ENCODE results near the gene ENGASE. TPM values are rescaled to one million over a fixed set of nuclear protein-coding genes. Genes with fewer than 3 reads are reported as not detected.

The ENGASE gene
- total RNA-seq, 1 donor from 2014 or later, result 38.4 TPM

DNA sequence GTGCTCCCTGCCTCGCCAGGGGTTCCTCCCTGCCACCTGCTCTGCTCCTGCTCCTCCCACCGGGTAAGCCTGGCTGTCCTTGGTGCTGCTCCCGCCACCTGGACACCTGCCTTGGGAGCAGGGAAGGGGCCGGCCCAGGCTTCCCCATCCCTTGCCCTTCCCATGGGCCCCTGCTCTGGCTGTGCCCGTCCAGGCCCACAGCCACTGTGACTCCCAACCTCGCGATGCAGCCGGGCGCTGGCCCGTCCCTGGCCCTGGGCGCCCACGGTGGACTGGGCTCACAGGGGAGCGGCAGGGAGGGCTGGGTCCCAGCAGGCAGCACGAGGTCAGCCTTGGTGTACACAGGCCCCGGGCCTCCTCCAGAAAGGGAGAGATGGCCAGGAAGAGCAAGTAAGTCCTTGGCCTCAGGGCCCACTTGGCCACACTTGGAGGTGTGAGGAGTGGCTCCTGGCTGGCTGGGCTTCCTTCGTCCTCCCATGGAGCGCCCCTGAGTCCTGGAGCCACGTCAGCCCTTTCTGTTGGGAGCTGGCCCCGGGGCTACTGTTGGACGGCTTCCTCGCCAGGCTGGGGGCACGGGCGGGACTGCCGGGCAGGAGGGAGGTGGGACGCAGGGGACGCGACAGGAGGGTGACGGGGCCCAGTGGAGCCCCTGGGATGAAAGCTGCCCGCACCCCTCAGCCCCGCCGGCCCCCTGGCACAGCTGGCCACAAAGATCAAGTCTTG lies 15.3 kb downstream of the ENGASE start:
- Mint-ChIP-seq H3K9me3 (ENCODE audit: unreplicated experiment) (no peaks in the 10 kb centered on the region), H3K4me1 (ENCODE audit: unreplicated experiment) (peaks cover 1% of the 10 kb centered on the region), H3K27ac (ENCODE audit: unreplicated experiment) (no peak overlapping the region), H3K36me3 (ENCODE audit: unreplicated experiment) (peaks cover 8% of the 10 kb centered on the region), H3K27me3 (ENCODE audit: unreplicated experiment) (no peaks in the 10 kb centered on the region), H3K4me3 (ENCODE audit: unreplicated experiment) (no peak overlapping the region)
- no peak for DNase-seq (ENCODE audit: extremely low spot score, unreplicated experiment)
- TF ChIP-seq, protein P1, sequence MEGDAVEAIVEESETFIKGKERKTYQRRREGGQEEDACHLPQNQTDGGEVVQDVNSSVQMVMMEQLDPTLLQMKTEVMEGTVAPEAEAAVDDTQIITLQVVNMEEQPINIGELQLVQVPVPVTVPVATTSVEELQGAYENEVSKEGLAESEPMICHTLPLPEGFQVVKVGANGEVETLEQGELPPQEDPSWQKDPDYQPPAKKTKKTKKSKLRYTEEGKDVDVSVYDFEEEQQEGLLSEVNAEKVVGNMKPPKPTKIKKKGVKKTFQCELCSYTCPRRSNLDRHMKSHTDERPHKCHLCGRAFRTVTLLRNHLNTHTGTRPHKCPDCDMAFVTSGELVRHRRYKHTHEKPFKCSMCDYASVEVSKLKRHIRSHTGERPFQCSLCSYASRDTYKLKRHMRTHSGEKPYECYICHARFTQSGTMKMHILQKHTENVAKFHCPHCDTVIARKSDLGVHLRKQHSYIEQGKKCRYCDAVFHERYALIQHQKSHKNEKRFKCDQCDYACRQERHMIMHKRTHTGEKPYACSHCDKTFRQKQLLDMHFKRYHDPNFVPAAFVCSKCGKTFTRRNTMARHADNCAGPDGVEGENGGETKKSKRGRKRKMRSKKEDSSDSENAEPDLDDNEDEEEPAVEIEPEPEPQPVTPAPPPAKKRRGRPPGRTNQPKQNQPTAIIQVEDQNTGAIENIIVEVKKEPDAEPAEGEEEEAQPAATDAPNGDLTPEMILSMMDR (IDR thresholded peaks at IDR 0.05), result no peak

DNA sequence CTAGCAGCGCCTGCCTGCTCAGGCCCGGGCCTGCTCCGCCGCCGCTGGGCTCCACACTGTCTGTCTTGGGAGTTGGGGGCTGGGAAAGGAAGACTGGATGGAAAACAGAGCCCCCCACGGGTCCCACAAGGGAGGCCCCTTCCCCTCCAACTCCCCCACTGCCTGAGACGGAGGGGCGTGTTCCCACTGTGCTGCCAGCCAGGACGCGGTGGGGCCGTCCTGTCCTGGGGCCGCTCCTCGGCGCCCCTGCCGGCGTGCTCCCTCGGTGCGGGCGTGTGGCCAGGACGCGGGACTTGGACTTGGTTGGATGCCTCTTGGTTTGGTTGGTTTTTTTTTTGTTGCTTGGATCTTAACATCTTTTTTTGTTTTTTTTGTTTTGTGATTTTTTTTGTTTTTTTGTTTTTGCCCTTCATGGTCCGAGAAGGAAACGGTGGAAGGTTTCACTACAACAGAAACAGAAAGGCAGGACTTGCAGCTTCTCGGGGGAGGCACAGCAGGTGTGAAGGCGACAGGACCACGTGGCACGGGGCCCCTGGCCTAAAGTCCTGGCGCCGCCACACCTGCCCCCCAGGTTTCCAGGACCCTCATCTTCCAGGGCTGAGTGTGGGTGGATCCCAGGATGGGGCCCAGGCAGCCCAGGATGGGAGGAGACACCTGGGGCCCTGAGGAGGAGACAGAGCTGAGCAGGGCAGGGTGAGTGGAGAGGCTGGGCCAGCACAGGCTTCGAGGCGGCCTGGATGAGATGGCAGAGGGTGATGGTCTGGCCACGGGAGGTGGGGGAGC lies 16.0 kb downstream of the ENGASE start:
- no peak for DNase-seq (ENCODE audit: extremely low spot score, unreplicated experiment)
- H3K27me3 Mint-ChIP-seq (ENCODE audit: unreplicated experiment), result no peaks in the 10 kb centered on the region
- H3K4me1 Mint-ChIP-seq (ENCODE audit: unreplicated experiment), result peaks cover 1% of the 10 kb centered on the region
- no peak overlapping the region for H3K27ac Mint-ChIP-seq (ENCODE audit: unreplicated experiment)
- no peak overlapping the region for H3K4me3 Mint-ChIP-seq (ENCODE audit: unreplicated experiment)
- peaks cover 8% of the 10 kb centered on the region for H3K36me3 Mint-ChIP-seq (ENCODE audit: unreplicated experiment)
- no peaks in the 10 kb centered on the region for H3K9me3 Mint-ChIP-seq (ENCODE audit: unreplicated experiment)
- TF ChIP-seq, protein P1 (IDR thresholded peaks at IDR 0.05), result no peak

DNA sequence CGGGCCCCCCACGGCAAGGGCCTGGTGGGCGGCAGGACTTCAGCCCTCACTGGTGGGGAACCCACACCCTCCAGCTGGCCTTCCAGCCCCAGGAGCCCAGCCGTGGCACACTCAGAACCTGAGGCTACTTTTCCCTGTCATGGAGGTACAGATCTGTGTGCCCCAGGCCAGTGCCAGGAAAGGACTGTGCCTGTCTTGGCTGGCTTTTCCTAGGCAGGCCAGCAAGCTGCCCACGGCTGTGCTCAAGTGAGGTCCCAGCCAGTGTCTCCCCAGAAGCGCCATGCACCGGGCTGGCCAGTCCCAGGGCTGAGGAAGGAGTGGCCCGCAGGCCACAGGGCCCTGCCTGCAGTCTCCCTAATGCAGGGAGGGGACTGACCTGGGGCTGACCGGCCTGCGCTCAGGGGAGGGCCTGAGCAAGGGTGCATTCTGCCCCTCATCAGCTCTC lies 16.6 kb downstream of the ENGASE start:
- Mint-ChIP-seq H3K27ac (ENCODE audit: unreplicated experiment) (no peak overlapping the region), H3K27me3 (ENCODE audit: unreplicated experiment) (no peaks in the 10 kb centered on the region), H3K9me3 (ENCODE audit: unreplicated experiment) (no peaks in the 10 kb centered on the region), H3K4me1 (ENCODE audit: unreplicated experiment) (peaks cover 1% of the 10 kb centered on the region), H3K36me3 (ENCODE audit: unreplicated experiment) (peaks cover 5% of the 10 kb centered on the region), H3K4me3 (ENCODE audit: unreplicated experiment) (no peak overlapping the region)
- TF ChIP-seq, protein P1 (IDR thresholded peaks at IDR 0.05), result no peak
- no peak for DNase-seq (ENCODE audit: extremely low spot score, unreplicated experiment)

DNA sequence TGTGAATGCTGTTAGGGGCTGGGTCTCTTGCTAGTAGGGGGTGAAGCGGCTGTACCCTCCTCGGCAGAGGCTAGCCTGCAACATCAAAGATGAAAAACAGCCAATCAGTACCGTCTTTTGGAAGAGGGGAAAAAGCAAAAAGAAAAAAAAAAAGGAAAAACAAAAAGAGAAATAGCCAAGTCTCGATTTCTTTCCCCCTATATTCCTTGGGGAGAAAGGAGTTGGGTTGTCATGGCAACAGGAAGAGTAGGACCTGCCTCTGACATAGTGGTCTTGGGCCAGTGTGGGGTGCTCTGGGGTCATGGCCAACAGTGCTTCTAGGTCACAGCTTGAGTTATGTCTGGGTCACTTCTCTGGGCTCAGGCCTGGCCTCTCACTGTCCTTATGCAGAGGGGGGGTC lies 17.9 kb downstream of the ENGASE start:
- TF ChIP-seq, protein P1 (IDR thresholded peaks at IDR 0.05), result no peak
- Mint-ChIP-seq H3K27me3 (ENCODE audit: unreplicated experiment) (no peaks in the 10 kb centered on the region), H3K4me3 (ENCODE audit: unreplicated experiment) (no peak overlapping the region)

DNA sequence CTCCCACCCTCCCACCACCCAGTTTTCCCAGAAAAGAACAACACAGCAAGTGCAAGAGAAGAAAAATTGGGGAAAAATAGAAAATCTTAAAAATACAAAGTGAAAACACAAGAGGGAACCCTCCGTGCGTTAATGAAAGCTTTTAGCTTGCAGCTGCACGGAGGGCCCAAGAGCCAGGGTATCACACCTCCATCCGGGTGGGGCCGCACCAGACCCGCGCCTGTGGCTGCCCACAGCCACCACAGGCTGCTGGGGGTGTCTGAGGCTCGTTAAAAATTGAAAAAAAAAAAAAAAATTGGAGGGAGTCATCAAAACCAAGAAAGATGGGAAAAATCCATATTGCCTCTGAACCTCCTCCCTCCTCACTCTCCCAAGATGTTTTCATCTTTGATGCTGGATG lies 18.6 kb downstream of the ENGASE start:
- TF ChIP-seq, protein P1 (IDR thresholded peaks at IDR 0.05), result no peak
- H3K4me1 Mint-ChIP-seq (ENCODE audit: unreplicated experiment), result peaks cover 1% of the 10 kb centered on the region
- no peak for DNase-seq (ENCODE audit: extremely low spot score, unreplicated experiment)
- no peak overlapping the region for H3K27ac Mint-ChIP-seq (ENCODE audit: unreplicated experiment)
- H3K27me3 Mint-ChIP-seq (ENCODE audit: unreplicated experiment), result peaks cover 7% of the 10 kb centered on the region
- no peaks in the 10 kb centered on the region for H3K9me3 Mint-ChIP-seq (ENCODE audit: unreplicated experiment)
- H3K4me3 Mint-ChIP-seq (ENCODE audit: unreplicated experiment), result no peak overlapping the region
- peaks cover 2% of the 10 kb centered on the region for H3K36me3 Mint-ChIP-seq (ENCODE audit: unreplicated experiment)

More for the DNA sequence above, 17.9 kb downstream of the ENGASE start:
- no peak for DNase-seq (ENCODE audit: extremely low spot score, unreplicated experiment)
- H3K4me1 Mint-ChIP-seq (ENCODE audit: unreplicated experiment), result peaks cover 1% of the 10 kb centered on the region
- no peaks in the 10 kb centered on the region for H3K9me3 Mint-ChIP-seq (ENCODE audit: unreplicated experiment)
- H3K36me3 Mint-ChIP-seq (ENCODE audit: unreplicated experiment), result peaks cover 2% of the 10 kb centered on the region
- no peak overlapping the region for H3K27ac Mint-ChIP-seq (ENCODE audit: unreplicated experiment)
